NB4 (cell line): Measurements from ENCODE around the gene COL7A1.

ENCODE experiments used
- CTCF ChIP-seq: IDR thresholded peaks from one replicate; pipeline ENCODE4 v1.5.1; 2012; ENCODE audit warnings: low read depth, low read length
- MYC ChIP-seq: IDR thresholded peaks from 2 replicates; pipeline ENCODE4 v1.6.1; 2011; ENCODE audit warnings: low read depth, low read length

GRCh38 chr3:48564667-48565066 lies 30.5 kb downstream of the COL7A1 start:
- TF ChIP-seq CTCF, result no peak
- no peak for TF ChIP-seq MYC
